H1 (cell line): Measurements from ENCODE around the gene ASIC2. TPM values are rescaled to one million over a fixed set of nuclear protein-coding genes. Genes with fewer than 3 reads are reported as not detected.

Source experiments
- CTCF ChIA-PET: fragments of 300-600 bp; sonication (Branson Sonifier 250); formaldehyde crosslinking; loops from one replicate; lab custom pipeline; 2021; ENCODE audit not compliant: partially characterized antibody; lab: Charles Lee
- POLR2A ChIA-PET: fragments of 300-600 bp; sonication (Branson Sonifier 250); formaldehyde crosslinking; loops from one replicate; lab custom pipeline; 2021; ENCODE audit warnings: inconsistent platforms; ENCODE audit not compliant: partially characterized antibody; lab: Charles Lee
- DNase-seq, 2 experiments: peaks; one replicate each; pipeline versions ENCODE4 v3.0.0 to v3.0.0-alpha.2; 2010 to 2022; ENCODE audit warnings: low spot score in 2 of 2, low read depth in 1 of 2, mixed read lengths in 1 of 2
- FAIRE-seq: peaks from 2 replicates; lab custom pipeline; 2011; peaks lifted over from hg19 to GRCh38; lab: Jason Lieb, UNC
- H2AFZ ChIP-seq: 2 replicates; pipeline ENCODE4 v1.8.1; 2012; ENCODE audit warnings: low read length, inconsistent platforms
- H2AK5ac ChIP-seq: 2 replicates; pipeline ENCODE4 v1.6.1; 2013; ENCODE audit warnings: low read depth, low read length
- H2BK120ac ChIP-seq: replicated peaks from 2 replicates; pipeline ENCODE3; 2013; ENCODE audit warnings: low read depth, low read length, inconsistent platforms
- H2BK12ac ChIP-seq: 2 replicates; pipeline ENCODE4 v1.6.1; 2013; ENCODE audit warnings: low read depth, low read length
- H2BK15ac ChIP-seq: 2 replicates; pipeline ENCODE4 v1.6.1; 2013; ENCODE audit warnings: low read length
- H2BK20ac ChIP-seq: 2 replicates; pipeline ENCODE4 v1.6.1; 2013; ENCODE audit warnings: low read length
- H2BK5ac ChIP-seq: 2 replicates; pipeline ENCODE4 v1.6.1; 2013; ENCODE audit warnings: low read depth, low read length
- H3K14ac ChIP-seq: 2 replicates; pipeline ENCODE4 v1.6.1; 2013; ENCODE audit warnings: inconsistent platforms; ENCODE audit not compliant: insufficient read length
- H3K18ac ChIP-seq: 2 replicates; pipeline ENCODE4 v1.6.1; 2013; ENCODE audit warnings: low read length; ENCODE audit errors: extremely low read depth
- H3K23ac ChIP-seq: 2 replicates; pipeline ENCODE4 v1.6.1; 2013; ENCODE audit warnings: inconsistent platforms; ENCODE audit not compliant: insufficient read length
- H3K23me2 ChIP-seq: 2 replicates; pipeline ENCODE4 v1.6.1; 2013; ENCODE audit warnings: low read depth, low read length
- H3K27ac ChIP-seq: 2 replicates; pipeline ENCODE4 v1.6.1; 2011; ENCODE audit warnings: low read depth, low read length, inconsistent platforms
- H3K27me3 ChIP-seq, 4 experiments: replicated peaks in 1 of 4; 1 replicate in 1 of 4; 2 replicates in 3 of 4; pipeline versions ENCODE4 v1.6.1 to v1.8.1; 2011 to 2013; ENCODE audit warnings: low read length in 3 of 4, mild to moderate bottlenecking in 3 of 4, inconsistent platforms in 2 of 4, mixed read lengths in 2 of 4, moderate library complexity in 1 of 4; ENCODE audit not compliant: control insufficient read depth in 3 of 4, insufficient read depth in 3 of 4; ENCODE audit errors: extremely low read depth in 1 of 4
- H3K36me3 ChIP-seq, 4 experiments: 2 replicates each; pipeline versions ENCODE4 v1.6.1 to v1.8.1; 2011 to 2013; ENCODE audit warnings: mild to moderate bottlenecking in 4 of 4, low read length in 3 of 4, moderate library complexity in 2 of 4, control low read depth in 1 of 4, inconsistent platforms in 1 of 4; ENCODE audit not compliant: insufficient read depth in 4 of 4, control insufficient read depth in 2 of 4
- H3K4ac ChIP-seq: replicated peaks from 2 replicates; pipeline ENCODE3; 2013; ENCODE audit warnings: low read length, low read depth, mixed read lengths, inconsistent platforms; ENCODE audit not compliant: insufficient read length
- H3K4me1 ChIP-seq, 4 experiments: replicated peaks in 1 of 4; 1 replicate in 1 of 4; 2 replicates in 3 of 4; pipeline versions ENCODE4 v1.6.1 to v1.8.1; 2011 to 2013; ENCODE audit warnings: low read length in 3 of 4, inconsistent platforms in 2 of 4, mixed read lengths in 1 of 4; ENCODE audit not compliant: insufficient read depth in 4 of 4, control insufficient read depth in 3 of 4
- H3K4me2 ChIP-seq, 2 experiments: 2 replicates each; pipeline versions ENCODE4 v1.6.1 to v1.8.1; 2011 to 2013; ENCODE audit warnings: low read depth in 2 of 2, low read length in 2 of 2, control low read depth in 1 of 2, inconsistent platforms in 1 of 2, mild to moderate bottlenecking in 1 of 2; ENCODE audit not compliant: insufficient read depth in 1 of 2
- H3K4me3 ChIP-seq, 4 experiments: fragments of 200-600, 300-600 bp in 1 of 4; sonication (generic), shearing (Covaris generic), sonication (Bioruptor Twin) in 1 of 4; 2 replicates each; pipeline versions ENCODE4 v1.5.1 to v1.8.1; 2011 to 2016; ENCODE audit warnings: low read length in 4 of 4, low read depth in 3 of 4, control low read depth in 2 of 4, inconsistent platforms in 2 of 4, mild to moderate bottlenecking in 2 of 4, mixed read lengths in 1 of 4, moderate library complexity in 1 of 4; ENCODE audit not compliant: insufficient read depth in 2 of 4; ENCODE audit errors: extremely low read depth in 1 of 4
- H3K56ac ChIP-seq: replicated peaks from 2 replicates; pipeline ENCODE3; 2013; ENCODE audit warnings: low read depth, mild to moderate bottlenecking, mixed read lengths, low read length, inconsistent platforms; ENCODE audit not compliant: insufficient read length
- H3K79me1 ChIP-seq: 2 replicates; pipeline ENCODE4 v1.6.1; 2013; ENCODE audit warnings: low read depth, low read length, control low read depth
- H3K79me2 ChIP-seq, 2 experiments: 2 replicates each; pipeline versions ENCODE4 v1.6.1 to v1.8.1; 2012 to 2013; ENCODE audit warnings: low read length in 2 of 2, mild to moderate bottlenecking in 2 of 2, inconsistent platforms in 1 of 2; ENCODE audit not compliant: insufficient read depth in 2 of 2, control insufficient read depth in 1 of 2
- H3K9ac ChIP-seq, 4 experiments: replicated peaks in 1 of 4; 1 replicate in 1 of 4; 2 replicates in 3 of 4; pipeline versions ENCODE4 v1.6.1 to v1.8.1; 2011 to 2013; ENCODE audit warnings: low read depth in 3 of 4, low read length in 3 of 4, control low read depth in 2 of 4, mild to moderate bottlenecking in 2 of 4, moderate library complexity in 2 of 4, inconsistent platforms in 1 of 4; ENCODE audit errors: extremely low read depth in 1 of 4
- H3K9me3 ChIP-seq, 2 experiments: 2 replicates each; pipeline versions ENCODE4 v1.6.1 to v1.8.1; 2012 to 2013; ENCODE audit warnings: mild to moderate bottlenecking in 2 of 2, moderate library complexity in 2 of 2, control low read depth in 1 of 2, inconsistent platforms in 1 of 2, low read depth in 1 of 2, low read length in 1 of 2, mixed read lengths in 1 of 2; ENCODE audit not compliant: insufficient read depth in 2 of 2
- H4K20me1 ChIP-seq, 2 experiments: replicated peaks in 1 of 2; 2 replicates each; pipeline versions ENCODE3 to v1.8.1; 2011 to 2013; ENCODE audit warnings: inconsistent platforms in 2 of 2, low read length in 2 of 2, mild to moderate bottlenecking in 1 of 2; ENCODE audit not compliant: insufficient read depth in 2 of 2, control insufficient read depth in 1 of 2
- H4K5ac ChIP-seq: 2 replicates; pipeline ENCODE4 v1.6.1; 2013; ENCODE audit warnings: low read length, low read depth, mixed read lengths, inconsistent platforms; ENCODE audit not compliant: insufficient read length
- H4K8ac ChIP-seq: 2 replicates; pipeline ENCODE4 v1.8.0; 2013; ENCODE audit warnings: mild to moderate bottlenecking, moderate library complexity, low read length, inconsistent platforms; ENCODE audit not compliant: insufficient read depth; ENCODE audit errors: extremely low read depth
- H4K91ac ChIP-seq: replicated peaks from 2 replicates; pipeline ENCODE3; 2013; ENCODE audit warnings: low read length, mixed read lengths, inconsistent platforms; ENCODE audit not compliant: insufficient read length
- EGR1 ChIP-seq: IDR thresholded peaks from 2 replicates; pipeline ENCODE4 v1.6.1; 2011; ENCODE audit warnings: low read depth, low read length, borderline replicate concordance
- FOSL1 ChIP-seq: IDR thresholded peaks from 2 replicates; pipeline ENCODE4 v1.6.1; 2011; ENCODE audit warnings: mild to moderate bottlenecking, low read depth, low read length, moderate library complexity; ENCODE audit not compliant: insufficient read depth
- RNF2 ChIP-seq: fragments of 200-900, 300-1000 bp; sonication (generic); IDR thresholded peaks from 2 replicates; pipeline ENCODE4 v1.7.1; 2016; ENCODE audit warnings: borderline replicate concordance, low read depth, mild to moderate bottlenecking, antibody characterized with exemption, low read length; ENCODE audit not compliant: poor library complexity, severe bottlenecking; ENCODE audit errors: missing control alignments
- SUZ12 ChIP-seq: fragments of 200-600 bp; sonication (generic); IDR thresholded peaks from 2 replicates; pipeline ENCODE4 v1.6.1; 2012; ENCODE audit warnings: mild to moderate bottlenecking, inconsistent platforms, low read length, moderate library complexity, mixed read lengths
- TAF1 ChIP-seq: IDR thresholded peaks from 2 replicates; pipeline ENCODE4 v1.6.1; 2011; ENCODE audit warnings: mild to moderate bottlenecking, low read depth, low read length
- TBP ChIP-seq: IDR thresholded peaks from 2 replicates; pipeline ENCODE4 v1.6.1; 2011; ENCODE audit warnings: low read depth, low read length, improper control_type of control experiment
- whole genome bisulfite sequencing, 2 experiments: shearing (Covaris generic) in 1 of 2; methylation state at CpG; one replicate each; pipeline versions ENCODE4 v1.1.6 to v1.1.7; 2013 to 2015; ENCODE audit warnings: low lambda C conversion rate in 2 of 2, mixed read lengths in 2 of 2, inconsistent platforms in 1 of 2, low coverage in 1 of 2, missing lambda C conversion rate in 1 of 2; ENCODE audit not compliant: insufficient replicate concordance in 2 of 2, insufficient coverage in 1 of 2, insufficient read length in 1 of 2; ENCODE audit errors: extremely low coverage in 1 of 2, missing lambda C conversion rate in 1 of 2; 5-methylcytosine and 5-hydroxymethylcytosine counted together
- polyA plus RNA-seq, 7 experiments: library from polyadenylated mRNA; depleted of rRNA in 3 of 7; stranded (reverse) in 5 of 7; unstranded in 2 of 7; fragments of >200 nt in 5 of 7; fragments of 200-250 nt in 2 of 7; gene quantifications; 1 replicate in 5 of 7; 2 replicates in 1 of 7; 4 replicates in 1 of 7; pipeline versions ENCODE4 v1.2.1 to v1.2.3, GENCODE V29; 2011 to 2013; ENCODE audit warnings: missing spikeins in 2 of 7, mixed read lengths in 2 of 7
- total RNA-seq: library from RNA; stranded (reverse); fragmentation: NEBNext Ultra II Directional; extraction: Animal tissue kit (Norgen Biotek cat#: 25700); gene quantifications from 2 replicates; pipeline ENCODE4 v1.2.1, GENCODE V29; 2021
- TF ChIP-seq, protein P1 (sequence below): IDR thresholded peaks from 2 replicates; pipeline ENCODE4 v1.6.1; 2012; ENCODE audit warnings: low read length, inconsistent platforms

The ASIC2 gene
- total and polyA plus RNA-seq, 2 of the 8 experiments (the other 6 are each of a cell fraction or from before 2014, with no cell fraction given): 0.86 to 1.2 TPM

DNA sequence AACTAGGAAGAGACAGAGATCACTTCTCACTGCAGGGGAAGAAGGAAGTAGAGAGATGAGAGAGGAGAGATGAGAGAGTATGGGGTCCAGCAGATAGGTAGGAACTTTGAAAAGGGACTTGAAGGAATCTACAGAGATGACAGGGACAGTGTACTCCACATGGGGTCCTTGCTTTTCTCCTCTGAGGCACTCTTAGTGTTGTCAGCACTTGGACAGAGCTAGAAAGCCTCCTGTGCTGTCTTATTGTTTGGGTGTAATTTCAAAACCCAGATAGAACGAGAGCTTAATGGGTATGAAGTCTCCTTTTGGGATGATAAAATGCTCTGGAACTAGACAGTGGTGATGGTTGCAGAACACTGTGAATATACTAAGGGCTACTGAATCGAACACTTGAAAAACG is 65.2 kb downstream of the ASIC2 start:
- Histone ChIP-seq H4K91ac (no peak overlapping the region), H3K4me1 (peaks cover 0 to under 1% (median 0%) of the 10 kb centered on the region in 4 experiments; a peak in 1 of 7 replicates), H2BK12ac (no peak overlapping the region), H2AK5ac (no peak overlapping the region), H3K9me3 (no peaks in the 10 kb centered on the region), H3K4me3 (no peak overlapping the region), H3K23ac (no peak overlapping the region), H2AFZ (no peak overlapping the region), H2BK120ac (no peak overlapping the region), H2BK15ac (no peak overlapping the region), H3K79me1 (no peaks in the 10 kb centered on the region), H3K18ac (no peak overlapping the region), H3K14ac (no peak overlapping the region), H4K8ac (no peak overlapping the region), H2BK5ac (no peak overlapping the region), H3K4ac (no peak overlapping the region), H4K5ac (no peak overlapping the region), H3K9ac (no peak overlapping the region), H3K36me3 (no peaks in the 10 kb centered on the region), H3K56ac (no peak overlapping the region)
- WGBS, 2 experiments: 94% methylated on average over 3 of the region's 3 CpGs; no CpG with 5 or more reads in 1 of the 2 experiments
- FAIRE-seq (no peak), DNase-seq (no peak)
- POLR2A ChIA-PET: interaction anchor here (1.8 kb wide), 1 partner anchor 11 kb away, joined by 4 read pairs; no protein-coding TSS in a partner anchor
- CTCF ChIA-PET: interaction anchor here (1.5 kb wide), 1 partner anchor 10 kb away, joined by 3 read pairs; no protein-coding TSS in a partner anchor
- no peak for TF ChIP-seq EGR1
- no peak for TF ChIP-seq RNF2
- TF ChIP-seq TBP: no peak
- TF ChIP-seq, protein P1, sequence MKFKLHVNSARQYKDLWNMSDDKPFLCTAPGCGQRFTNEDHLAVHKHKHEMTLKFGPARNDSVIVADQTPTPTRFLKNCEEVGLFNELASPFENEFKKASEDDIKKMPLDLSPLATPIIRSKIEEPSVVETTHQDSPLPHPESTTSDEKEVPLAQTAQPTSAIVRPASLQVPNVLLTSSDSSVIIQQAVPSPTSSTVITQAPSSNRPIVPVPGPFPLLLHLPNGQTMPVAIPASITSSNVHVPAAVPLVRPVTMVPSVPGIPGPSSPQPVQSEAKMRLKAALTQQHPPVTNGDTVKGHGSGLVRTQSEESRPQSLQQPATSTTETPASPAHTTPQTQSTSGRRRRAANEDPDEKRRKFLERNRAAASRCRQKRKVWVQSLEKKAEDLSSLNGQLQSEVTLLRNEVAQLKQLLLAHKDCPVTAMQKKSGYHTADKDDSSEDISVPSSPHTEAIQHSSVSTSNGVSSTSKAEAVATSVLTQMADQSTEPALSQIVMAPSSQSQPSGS: no peak
- TF ChIP-seq SUZ12: no peak
- no peak for TF ChIP-seq FOSL1
- no peak for TF ChIP-seq TAF1
- TF ChIP-seq, all 59 proteins: peak for 0
- Histone ChIP-seq H2BK20ac (no peak overlapping the region), H3K79me2 (no peaks in the 10 kb centered on the region), H3K27me3 (no peaks in the 10 kb centered on the region), H4K20me1 (no peaks in the 10 kb centered on the region), H3K4me2 (no peak overlapping the region), H3K23me2 (peaks cover 3% of the 10 kb centered on the region; the same call in 1 of the 2 replicates), H3K27ac (no peak overlapping the region)
